ENCODE data around the gene PARN.

The PARN gene

DNA sequence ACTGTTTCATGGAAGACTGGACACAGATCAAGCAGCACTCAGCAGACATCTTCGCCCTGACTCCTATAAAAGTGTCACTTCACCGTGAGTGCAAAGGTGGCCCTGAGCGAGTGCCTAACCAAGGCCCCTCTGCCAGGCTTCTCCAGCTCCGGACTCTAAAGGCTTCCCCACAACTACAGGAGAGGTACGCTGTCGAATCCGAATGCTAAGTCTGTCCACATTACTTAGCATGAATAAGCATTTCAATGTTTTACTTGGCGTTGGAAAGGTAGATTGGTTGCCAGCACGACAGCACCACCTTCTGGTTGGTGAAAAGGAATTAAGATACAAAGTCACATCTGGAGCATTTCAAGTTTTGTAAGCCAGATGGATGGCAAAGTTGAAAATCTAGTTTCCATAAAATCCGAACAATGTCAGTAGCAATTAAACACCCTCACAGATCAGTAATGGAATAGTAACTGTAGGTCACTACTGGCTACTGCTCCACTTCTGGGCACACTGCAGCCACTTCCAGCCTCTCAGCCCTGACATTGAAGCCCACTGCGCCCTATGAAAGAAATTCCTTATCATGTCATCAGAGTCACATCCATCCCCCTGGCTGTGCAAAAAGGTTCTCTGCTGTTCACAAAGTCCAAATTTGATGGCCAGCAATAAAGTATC, 100.9 kb downstream of the PARN start:
- peak; percentile 25 for DNase-seq (ENCODE audit: low read depth)

DNA sequence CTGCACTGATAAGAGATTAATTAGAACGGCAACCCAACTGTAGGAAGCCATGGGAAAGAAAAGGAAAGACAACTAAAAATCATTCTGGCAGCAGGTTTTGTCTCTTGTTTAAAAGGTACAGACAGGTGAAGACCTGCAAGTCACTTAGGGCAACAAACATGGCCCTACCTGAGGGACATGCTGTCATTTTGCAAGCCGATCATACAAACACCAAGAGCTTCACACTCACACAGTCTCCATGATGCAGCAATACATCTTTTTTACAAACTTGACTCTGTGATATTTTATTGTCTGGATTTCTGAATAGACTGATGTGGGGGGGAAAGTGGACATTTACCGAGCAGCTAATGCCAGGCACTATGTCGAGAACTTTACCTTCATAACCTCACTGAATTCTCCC, 101.8 kb downstream of the PARN start:
- DNase-seq (ENCODE audit: low read depth): no peak

DNA sequence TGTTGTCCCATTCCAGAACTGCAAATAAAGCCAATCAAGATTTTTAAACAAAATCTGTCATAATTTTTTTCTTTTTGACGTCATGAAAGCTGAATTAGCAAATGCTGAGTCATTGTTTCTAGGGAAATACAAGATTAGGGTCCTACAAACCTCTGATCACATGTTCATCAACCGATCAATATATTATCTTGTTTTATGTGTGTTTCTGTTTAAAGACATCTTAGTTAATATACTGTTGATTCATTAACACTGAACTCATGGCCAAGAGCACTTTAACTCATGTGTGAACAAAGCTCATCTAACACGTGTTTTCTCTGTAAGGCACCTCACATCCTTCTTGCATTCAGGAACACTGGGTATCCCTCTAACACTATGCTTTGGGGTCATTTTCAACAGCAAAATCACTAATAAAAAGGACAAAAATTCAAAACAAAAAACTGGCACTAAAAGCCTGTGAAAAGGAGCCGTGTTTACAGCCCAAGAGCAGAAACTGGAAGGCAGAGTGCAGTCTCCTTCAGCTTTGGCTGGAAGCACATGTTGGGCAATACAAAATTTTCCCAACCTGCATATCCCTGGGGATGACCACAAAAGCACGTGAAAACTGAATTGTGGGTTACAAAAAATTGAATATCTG, 102.5 kb downstream of the PARN start:
- DNase-seq (ENCODE audit: low read depth): no peak

DNA sequence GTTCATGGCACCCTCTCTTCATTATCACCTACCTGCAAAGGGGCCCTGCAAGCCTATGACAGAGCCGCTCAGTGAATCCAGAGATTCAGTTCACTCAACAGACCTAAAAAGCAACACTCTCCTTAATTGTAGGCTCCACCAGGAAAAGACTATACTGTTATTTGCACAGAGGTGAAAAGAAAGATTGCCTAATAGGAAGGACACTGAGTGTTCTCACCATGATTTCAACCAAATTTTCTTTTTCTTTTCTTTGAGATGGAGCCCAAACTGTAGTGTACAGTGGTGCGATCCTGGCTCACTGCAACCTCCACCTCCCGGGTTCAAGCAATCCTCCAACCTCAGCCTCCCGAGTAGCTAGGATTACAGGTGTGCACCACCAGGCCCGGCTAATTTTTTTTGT, 104.5 kb downstream of the PARN start:
- DNase-seq (ENCODE audit: low read depth): no peak

DNA sequence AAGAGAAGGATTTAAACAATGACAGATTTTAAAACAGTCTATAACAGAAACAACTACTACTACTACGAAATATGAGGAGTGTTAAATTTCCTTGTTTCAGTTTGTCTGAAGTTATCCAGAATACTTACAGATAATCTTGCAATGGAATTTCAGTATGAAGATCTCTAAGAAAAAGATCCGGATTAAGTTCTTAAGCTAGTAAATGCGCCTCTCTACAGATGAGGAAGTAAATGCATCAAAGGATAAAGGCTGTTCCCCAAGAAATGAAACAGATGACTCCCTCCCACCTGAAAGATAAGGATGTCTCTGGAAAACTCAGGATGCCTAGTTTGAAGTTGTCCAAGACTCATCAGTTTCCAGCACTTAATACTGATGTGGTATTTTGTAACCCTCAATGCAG, 105.1 kb downstream of the PARN start:
- no peak for DNase-seq (ENCODE audit: low read depth)

DNA sequence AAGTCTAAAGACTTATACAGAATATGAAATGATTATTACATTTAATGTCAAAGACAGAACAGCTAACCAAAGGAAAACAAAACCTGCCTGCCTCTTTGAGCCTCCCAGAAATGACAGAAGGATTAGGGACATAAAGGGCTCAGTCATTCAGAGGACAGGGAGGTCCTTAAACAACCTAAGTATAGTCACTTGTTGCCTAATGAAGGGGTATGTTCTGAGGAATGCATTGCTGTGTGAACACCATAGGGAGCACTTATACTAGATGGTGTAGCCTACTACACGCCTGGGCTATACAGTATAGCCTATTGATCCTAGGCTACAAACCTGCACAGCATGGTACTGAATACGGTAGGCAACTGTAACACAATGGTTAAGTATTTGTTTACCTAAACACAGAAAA, 106.4 kb downstream of the PARN start:
- no peak for DNase-seq (ENCODE audit: low read depth)

DNA sequence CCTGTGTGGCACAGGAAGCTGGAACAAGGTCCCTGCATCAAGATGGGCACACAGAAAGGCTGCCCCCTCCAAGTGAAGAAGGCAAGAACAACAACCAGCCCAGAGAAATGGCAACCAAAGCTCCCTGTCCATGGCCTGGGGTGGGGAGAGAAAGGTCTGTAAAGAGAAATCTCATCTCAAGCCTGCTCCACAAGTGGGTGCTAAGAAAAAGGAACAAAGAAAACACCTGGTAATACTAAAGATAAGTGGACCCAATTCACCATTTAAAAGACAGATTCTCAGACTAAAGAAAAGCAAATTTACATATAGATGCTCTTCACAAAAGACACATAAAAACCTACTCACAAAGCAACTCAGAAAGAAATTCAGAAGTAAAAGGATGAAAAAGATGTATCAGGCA, 107.4 kb downstream of the PARN start:
- DNase-seq (ENCODE audit: low read depth): no peak

DNA sequence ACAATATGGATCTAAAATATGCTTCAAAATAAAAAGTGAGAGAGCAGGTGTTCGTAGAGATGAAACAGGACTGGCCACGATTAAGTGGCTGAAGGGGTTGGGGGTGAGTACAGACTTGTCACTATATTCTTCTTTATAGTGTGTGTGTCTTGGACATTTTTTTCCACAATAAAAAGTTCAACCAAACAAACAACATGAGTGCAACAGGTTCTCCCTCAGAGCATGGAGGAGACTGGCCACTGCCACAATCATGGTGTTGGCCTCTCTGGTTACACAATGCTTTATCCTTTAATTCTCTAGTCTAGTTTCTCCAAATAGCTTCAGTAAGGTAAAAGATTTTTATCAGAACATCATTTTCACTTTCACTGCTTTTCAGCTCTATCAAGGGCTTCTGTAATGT, 109.3 kb downstream of the PARN start:
- DNase-seq (ENCODE audit: low read depth): no peak

DNA sequence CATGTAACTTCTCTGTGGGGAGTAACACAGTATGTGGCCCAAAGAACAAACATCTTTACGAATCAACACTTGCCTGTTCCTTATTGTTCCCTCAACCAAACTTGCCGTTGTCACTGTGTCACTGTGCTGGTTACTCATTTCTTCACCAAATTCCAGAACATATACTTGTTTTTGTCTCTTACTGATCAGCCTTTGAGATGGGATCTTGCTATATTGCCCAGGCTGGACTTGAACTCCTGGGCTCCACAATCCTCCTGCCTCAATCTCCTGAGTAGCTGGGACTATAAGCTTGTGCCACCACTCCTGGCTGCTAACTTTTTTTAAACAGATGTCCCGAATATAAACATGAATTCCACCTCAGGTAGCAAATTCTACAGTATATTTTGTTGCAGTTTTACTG, 115.1 kb downstream of the PARN start:
- no peak for DNase-seq (ENCODE audit: low read depth)

DNA sequence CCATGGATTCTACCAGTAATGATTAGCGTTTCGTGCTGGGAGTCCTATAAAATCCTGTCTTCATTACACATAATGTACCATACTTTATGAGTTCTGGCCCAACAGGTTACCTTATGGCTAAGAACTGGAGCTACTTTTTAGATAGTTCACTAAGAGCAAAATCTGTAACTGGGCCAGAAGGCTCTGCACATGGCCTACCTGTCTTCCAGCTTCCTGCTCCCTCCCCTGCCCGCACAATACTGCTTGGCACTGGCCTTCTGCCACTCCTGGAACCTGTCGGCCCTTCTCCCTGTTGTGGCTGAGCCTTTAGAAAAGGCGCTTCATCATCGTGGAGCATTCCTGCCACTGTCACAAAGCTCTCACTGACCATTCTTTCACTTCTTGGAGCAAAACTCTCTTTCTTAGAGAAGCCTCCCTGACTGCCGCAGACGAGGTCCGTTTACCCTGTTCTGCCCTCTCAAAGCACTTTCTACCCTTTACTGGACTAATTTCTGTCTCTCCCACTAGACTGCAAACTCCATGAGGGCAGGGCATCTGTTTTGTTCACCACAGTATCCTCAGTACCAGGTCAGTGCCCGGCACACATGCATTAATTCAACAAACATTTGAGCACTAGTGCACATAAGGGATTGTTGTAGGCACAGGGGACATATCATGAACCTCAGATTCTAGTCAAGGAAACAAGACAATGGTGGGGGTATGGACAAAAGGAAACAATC, 116.5 kb downstream of the PARN start:
- DNase-seq (ENCODE audit: low read depth): no peak

DNA sequence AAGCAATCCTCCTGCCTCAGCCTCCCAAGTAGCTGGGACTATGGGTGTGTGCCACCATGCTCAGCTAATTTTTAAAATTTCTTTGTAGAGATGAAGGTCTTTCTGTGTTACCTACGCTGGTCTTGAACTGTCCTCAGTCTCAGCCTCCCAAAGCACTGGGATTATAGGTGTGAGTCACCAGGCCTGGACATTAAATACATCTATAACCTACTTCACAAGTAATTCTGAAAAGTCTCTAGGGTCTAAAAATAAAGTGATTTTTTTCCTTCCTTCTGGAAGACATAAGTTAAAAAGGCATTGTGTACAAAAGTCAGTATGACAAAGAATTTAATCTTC, 118.3 kb downstream of the PARN start:
- no peak for DNase-seq (ENCODE audit: low read depth)

DNA sequence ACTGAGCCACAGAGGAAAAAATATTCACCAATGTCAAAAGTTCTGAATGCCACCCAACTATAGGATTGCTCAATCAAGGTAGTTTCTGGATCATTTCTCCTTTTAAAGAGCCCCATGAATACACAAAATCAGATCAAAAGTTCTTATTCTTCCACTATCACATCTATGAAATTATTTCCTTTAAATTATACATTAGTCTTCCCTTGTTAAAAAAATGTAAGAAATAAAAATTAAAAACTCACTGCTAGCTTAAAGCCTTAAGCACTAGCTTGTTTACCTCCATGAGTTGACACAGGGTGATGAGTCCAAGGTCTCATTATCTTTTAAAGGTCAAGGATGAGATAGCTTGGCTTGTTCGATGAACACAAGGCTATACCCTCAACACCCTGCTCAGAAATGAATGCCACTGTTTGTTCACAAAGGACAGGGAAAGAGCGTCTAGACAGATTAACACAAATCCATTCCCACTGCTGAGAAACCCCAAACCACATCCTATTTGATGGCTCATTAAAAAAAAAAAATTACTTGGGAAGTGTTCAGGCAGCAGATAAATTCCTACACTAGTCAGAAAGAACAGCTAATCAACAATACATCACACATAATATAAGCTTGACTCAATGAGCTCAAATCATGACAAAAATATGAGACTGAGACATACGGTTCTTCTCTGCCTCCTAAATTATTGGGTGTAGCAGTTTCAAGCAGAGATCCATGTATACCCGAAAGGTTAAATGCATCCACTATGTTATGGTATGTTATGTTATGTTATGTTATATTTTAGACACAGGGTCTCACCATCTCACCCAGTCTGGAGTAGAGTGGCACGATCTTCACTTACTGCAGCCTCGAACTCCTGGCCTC, 118.9 kb downstream of the PARN start:
- no peak for DNase-seq (ENCODE audit: low read depth)

DNA sequence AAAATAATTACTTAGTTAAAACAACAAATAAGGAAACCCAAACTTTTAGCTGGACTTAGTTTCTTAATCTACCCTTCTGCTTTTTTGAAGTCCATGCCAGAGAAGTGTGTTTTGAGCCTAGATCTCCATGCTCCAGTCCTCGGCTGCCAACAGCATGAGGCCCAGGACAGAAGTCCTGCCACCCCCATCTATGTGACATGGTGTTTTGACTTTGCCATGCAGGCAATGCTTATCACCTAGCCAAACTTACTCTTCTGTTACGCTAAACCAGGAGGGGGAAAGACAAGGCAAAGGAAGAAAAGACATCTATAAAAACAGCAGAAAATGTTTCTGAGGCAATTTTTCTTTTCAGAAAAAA, 119.5 kb downstream of the PARN start:
- no peak for DNase-seq (ENCODE audit: low read depth)

DNA sequence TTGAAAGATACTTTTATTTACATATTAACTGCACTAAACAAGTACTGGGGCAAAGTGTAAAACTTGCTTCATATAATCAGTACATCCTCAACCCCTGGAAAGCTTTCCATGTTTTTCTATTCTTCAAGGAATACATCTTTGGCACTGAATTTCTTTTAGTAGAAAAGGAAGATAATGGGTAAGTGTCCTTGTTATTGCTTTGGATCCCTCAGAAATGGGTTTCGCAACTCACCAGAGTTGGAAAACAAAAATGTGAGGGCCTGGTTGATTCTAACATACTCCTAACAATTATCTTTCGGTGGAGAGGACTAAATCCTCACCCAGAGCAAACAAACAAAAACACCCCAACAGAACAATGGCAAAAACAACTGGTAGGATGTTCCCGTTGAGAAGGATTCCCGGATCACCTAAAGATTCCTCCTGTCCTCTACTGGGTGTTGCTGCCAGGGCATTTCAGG, 120.4 kb downstream of the PARN start:
- DNase-seq (ENCODE audit: low read depth): no peak

DNA sequence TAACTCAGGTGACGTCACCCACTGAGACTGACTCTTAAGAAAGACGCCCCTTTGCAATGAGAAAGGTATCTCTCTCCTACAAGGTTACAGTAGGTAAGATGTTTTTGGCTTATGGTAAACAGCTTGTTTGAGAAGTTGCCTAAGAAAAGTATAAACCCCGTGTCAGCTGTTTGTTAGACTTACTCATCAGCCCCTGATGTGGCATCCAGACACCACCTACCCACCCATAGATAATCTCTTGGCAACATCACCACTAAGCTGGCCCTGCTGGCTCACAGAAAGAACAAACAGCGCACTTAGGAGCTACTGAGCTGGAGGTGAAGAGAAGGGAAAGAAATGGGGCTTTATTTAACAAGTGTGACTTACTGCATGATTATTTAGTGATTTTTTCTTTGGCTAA, 121.0 kb downstream of the PARN start:
- DNase-seq (ENCODE audit: low read depth): no peak

DNA sequence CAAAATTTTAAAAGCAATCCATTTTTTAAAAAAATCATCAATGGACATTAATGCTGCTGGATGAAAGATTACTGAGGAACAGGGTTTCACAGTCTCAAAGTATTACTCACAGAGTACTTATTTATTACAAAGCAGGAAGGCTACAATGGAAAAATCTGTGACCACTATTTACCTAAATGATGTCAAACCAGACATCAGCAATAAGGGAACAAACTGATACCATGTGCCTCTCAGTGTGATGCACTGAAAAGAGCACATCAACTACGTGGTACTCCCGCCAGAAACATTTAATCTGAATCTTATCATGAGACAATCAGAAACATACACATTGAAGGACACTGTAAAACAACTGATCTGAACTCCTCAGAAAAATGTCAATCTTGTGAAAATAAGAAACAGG, 124.2 kb downstream of the PARN start:
- DNase-seq (ENCODE audit: low read depth): no peak

DNA sequence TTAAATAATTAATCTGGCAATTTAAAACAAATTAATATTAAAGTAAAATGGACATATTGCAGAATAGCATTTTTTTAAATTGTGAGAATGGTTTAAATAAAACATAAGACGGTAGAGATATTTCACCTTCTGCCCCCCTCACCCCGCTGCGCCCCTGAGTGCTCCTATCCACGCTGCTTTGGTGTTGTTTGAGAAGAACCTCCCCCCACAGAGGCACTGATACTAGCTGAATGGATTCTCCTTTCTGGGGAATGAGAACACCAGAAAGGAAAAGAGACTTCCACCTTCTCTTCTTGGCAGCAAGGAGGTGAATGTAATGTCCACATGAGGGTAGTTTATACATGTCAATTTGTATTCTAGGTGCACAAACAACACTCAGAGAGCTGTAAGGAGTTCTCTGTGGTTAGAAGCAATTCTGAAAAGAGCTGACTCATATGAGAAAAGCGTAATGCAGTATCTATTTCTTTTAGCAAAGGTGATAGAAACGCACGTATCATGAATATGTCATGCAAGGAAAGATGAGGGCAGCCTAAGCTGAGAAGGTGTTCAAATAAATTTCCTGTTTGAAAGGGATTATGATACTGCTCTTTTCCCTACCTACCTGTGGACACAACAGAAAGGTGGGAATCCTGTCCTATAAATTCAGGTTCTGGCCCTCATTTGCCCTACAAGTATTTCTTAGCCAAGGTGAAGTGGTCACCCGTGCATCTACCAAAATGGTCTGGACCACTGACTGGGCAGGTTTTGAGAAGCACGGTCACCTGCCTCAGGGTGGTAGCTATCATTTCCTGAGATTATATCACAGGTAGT, 126.9 kb downstream of the PARN start:
- DNase-seq (ENCODE audit: low read depth): no peak

DNA sequence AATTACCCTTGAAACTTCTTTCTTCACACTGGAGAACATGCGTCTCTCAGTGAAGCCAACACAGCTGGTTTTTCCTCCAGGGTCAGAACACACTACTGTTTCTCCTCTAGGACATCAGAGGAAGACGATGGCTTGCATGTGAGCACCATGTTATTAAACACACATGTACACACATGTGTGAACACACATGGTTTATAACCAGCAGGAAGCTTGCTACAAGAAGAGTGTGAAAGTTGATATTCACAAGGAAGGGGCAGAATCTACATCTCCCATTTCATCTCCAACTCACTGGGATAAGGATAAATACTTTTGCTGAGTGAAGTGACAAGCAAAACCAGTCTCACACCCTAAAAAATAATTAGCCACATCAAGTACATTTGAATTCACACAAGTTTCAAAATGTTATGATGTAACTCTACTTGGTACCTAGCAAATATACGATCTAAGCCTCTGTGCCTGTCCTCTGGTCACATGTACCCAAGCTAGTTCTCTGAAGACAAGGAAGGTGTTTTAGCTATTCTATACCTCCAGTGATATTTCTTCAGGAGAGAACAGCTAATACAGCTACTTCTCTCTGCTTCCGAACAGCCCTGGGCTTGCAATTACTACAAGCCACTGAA, 127.7 kb downstream of the PARN start:
- no peak for DNase-seq (ENCODE audit: low read depth)

DNA sequence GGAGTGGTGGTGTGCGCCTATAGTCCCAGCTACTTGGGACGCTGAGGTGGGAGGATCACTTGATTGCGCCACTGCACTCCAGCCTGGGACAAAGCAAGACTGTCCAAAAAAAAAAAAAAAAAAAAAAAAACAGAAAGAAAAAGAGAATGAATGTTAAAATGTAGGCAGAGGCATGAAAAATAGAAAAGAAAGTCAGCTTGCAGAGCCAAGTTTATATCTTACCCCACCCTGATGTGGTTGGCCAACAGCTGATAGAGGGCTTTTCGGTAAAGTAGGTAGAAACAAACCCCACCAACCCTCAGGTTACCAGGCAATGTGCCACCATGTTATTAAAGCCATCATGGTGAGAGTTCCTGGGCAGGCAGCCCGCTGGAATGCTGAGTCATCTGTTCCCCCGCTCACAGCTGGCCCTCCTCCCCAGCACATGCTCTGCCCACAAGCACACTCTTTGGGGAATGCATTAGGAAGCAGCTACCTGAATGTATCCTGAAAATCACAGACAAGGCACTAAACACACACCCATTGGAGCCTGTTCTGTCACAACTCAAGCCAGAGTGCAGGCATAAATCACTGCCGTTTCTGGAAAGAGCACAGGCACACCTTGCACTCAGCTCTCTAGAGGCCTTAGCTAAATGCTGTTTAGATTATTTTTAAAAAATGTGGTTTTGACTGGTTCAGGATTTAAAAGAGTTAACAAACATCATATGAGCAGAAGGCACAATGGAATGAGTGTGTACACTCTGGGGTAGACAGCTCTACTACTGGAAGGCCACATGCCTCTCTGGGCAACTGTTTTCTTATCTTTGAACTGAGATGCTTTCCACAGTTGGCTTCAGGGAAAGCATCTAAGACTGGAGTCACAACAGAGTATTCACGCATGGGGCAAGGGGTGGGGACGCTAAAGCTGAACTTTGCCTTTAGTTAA, 128.5 kb downstream of the PARN start:
- DNase-seq (ENCODE audit: low read depth): no peak

DNA sequence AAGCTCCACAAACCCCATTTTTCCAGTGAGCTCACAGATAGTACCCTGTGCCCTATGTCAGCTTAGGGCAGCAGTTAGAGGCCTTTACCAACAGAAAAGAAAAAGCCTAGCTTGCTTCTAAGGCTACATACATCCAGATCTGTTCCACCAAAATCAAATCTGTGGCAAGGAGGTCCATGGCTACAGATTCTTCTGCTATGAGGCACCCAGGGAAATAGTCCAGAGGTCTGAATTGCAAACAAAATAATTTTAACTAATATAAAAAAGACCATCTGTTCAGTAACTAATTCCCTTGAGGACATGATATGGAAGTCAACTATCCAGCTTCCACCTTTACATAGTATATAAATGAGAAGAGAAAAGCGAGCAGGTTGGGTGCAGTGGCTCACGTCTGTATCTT, 129.3 kb downstream of the PARN start:
- no peak for DNase-seq (ENCODE audit: low read depth)

Data from activated T-cell treated with anti-CD3 and anti-CD28 coated beads for 48 hours (primary cell).